Left ventricle myocardium superior (tissue), 1 donor: Measurements from ENCODE around the gene INAFM2. TPM values are rescaled to one million over a fixed set of nuclear protein-coding genes. Genes with fewer than 3 reads are reported as not detected.

Experiments
- ATAC-seq: fragments of 200-7000 bp; cut with Tn5 transposase; one replicate; pipeline ENCODE4 v1.9.1; 2020; ENCODE audit warnings: mild to moderate bottlenecking, moderate library complexity
- DNase-seq: peaks from one replicate; pipeline ENCODE4 v3.0.0-alpha.2; 2020
- intact Hi-C: fragments of 100-400 bp; cut with micrococcal nuclease; formaldehyde crosslinking; loops from one replicate; pipeline ENCODE4 v1.11.0; 2022
- total RNA-seq: library from RNA; stranded (reverse); fragmentation: NEBNext Ultra II Directional; extraction: Animal tissue kit (Norgen Biotek cat#: 25700); gene quantifications from one replicate; pipeline ENCODE4 v1.2.1, GENCODE V29; 2021
- donor health status: DM: no; HTN: yes; CAD: no; lungs with severe emphysema.

The INAFM2 gene
- total RNA-seq, 1 donor from 2014 or later = 55.8 TPM

- intact Hi-C loops = loop anchor here (10.0 kb wide), 1 partner anchor 139 kb away; no protein-coding TSS in a partner anchor
- DNase-seq = no peak
- no peak for ATAC-seq
These were observed 37.9 kb upstream of the INAFM2 start for GRCh38 chr15:40285554-40286011.

DNA sequence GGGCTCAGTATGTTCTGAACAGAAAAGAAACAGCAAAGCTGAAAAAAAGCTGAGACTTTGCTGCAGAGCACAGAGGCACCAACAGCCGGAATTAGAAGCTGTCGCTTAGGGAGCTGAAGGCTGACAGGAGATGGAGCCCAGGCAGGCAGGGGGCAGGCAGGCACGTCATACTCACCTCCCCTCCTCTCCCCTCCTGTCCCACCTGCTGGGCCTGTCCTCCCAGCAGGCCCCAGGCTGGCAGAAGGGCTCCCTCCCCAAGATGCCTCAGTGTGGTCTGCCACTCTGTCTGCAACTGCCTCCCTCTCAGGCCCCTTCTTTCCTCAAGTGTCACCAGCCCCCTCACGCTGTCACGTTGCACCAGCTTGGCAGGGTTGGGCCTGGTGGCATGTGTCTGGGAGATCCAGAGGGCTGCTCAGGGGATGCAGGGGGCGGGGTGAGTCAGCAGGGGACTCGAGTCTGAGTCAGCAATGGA, 37.4 kb upstream of the INAFM2 start:
- DNase-seq (no peak), ATAC-seq (peak; percentile 49)
- intact Hi-C loops = loop anchor here (10.0 kb wide), 1 partner anchor 139 kb away; no protein-coding TSS in a partner anchor

- ATAC-seq = no peak
- no peak for DNase-seq
- intact Hi-C loops = loop anchor here (10.0 kb wide), 1 partner anchor 138 kb away; no protein-coding TSS in a partner anchor
These were observed 36.7 kb upstream of the INAFM2 start for GRCh38 chr15:40286794-40287193.

- DNase-seq (no peak), ATAC-seq (no peak)
- intact Hi-C loops = loop anchor here (10.0 kb wide), 1 partner anchor 137 kb away; no protein-coding TSS in a partner anchor
These were observed 36.0 kb upstream of the INAFM2 start for GRCh38 chr15:40287505-40287904.

- ATAC-seq (no peak), DNase-seq (no peak)
- intact Hi-C loops = loop anchor here (10.0 kb wide), 1 partner anchor 137 kb away; no protein-coding TSS in a partner anchor
These were observed 35.5 kb upstream of the INAFM2 start for GRCh38 chr15:40287968-40288367.

DNA sequence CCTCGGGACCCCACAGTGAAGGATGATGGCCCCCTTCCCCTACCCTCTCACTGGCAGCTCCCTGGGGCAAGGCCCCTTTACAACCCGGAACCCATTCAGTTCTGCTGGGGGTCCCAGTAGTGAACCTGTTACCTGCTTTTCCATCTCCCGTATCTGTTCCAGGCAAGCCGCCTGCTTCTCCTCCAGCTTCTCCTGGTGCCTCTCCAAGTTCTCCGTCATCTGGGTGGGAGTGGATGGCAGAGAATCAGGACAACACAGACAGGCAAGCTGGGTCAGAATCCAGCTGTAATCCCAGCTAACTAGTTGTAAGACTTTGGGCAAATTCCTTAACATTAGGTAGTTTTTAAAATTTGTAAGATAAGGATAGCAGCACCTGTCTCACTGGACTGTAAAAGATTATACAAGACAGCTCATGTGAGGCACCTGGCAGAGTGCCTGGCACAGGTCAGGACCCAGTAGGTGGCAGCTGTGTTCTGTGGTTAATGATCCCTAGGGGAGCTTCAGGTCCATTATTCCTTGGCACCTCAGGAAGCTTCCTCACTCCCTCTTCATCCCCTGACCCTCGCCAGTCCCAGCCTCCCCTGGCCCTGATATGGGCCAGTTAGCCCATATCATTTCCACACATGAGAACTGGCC, 34.2 kb upstream of the INAFM2 start:
- intact Hi-C loops = loop anchor here (10.0 kb wide), 1 partner anchor 136 kb away; no protein-coding TSS in a partner anchor
- DNase-seq = peak; percentile 76

DNA sequence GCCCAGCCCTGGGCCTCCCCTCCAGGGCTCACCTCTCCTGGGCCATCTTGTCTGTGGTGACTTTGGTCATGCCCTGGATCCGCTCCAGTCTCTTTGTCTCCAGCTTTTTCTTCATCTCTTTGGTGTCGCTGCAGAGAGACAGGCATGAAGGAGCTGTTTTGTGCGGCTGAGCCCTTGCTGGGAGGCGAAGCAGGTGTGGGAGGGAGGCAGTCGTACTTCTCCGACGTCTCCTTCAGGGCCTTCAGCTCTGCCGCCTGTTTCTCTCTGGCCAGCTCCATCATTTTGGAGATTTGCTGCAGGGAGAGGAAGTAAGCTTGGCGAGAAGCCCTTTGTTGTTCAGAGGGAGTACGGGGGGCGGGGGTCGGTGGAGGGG, 33.0 kb upstream of the INAFM2 start:
- intact Hi-C loops = no loop called here
- ATAC-seq (no peak), DNase-seq (no peak)

More for the DNA sequence above, 34.2 kb upstream of the INAFM2 start:
- peak; percentile 45 for ATAC-seq

- peak; percentile 68 for DNase-seq
- intact Hi-C loops = no loop called here
- ATAC-seq = peak; percentile 43
These were observed 32.4 kb upstream of the INAFM2 start for GRCh38 chr15:40290918-40291574.

GRCh38 chr15:40292246-40292645, 31.2 kb upstream of the INAFM2 start:
- no peak for DNase-seq
- intact Hi-C loops = no loop called here
- no peak for ATAC-seq

DNA sequence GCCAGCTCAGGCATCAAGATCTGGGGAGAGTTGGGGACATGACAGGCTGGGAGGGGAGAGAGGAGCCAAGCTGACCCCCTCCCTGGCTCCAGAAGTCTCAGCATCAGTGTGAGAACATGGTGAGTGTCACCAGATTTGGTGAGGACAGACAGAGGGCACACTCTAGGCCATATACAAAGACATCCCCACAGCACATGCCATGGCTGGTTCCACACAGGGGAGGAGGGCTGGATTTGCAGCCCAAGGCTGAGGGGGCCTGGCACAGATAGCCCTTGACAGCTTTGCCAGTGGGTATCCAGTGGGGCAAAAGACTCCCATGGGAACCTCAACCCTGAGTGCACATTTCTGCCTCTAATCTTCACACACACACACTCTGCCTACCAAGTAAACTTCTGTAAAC, 30.5 kb upstream of the INAFM2 start:
- ATAC-seq (peak; percentile 7), DNase-seq (no peak)
- intact Hi-C loops = no loop called here

DNA sequence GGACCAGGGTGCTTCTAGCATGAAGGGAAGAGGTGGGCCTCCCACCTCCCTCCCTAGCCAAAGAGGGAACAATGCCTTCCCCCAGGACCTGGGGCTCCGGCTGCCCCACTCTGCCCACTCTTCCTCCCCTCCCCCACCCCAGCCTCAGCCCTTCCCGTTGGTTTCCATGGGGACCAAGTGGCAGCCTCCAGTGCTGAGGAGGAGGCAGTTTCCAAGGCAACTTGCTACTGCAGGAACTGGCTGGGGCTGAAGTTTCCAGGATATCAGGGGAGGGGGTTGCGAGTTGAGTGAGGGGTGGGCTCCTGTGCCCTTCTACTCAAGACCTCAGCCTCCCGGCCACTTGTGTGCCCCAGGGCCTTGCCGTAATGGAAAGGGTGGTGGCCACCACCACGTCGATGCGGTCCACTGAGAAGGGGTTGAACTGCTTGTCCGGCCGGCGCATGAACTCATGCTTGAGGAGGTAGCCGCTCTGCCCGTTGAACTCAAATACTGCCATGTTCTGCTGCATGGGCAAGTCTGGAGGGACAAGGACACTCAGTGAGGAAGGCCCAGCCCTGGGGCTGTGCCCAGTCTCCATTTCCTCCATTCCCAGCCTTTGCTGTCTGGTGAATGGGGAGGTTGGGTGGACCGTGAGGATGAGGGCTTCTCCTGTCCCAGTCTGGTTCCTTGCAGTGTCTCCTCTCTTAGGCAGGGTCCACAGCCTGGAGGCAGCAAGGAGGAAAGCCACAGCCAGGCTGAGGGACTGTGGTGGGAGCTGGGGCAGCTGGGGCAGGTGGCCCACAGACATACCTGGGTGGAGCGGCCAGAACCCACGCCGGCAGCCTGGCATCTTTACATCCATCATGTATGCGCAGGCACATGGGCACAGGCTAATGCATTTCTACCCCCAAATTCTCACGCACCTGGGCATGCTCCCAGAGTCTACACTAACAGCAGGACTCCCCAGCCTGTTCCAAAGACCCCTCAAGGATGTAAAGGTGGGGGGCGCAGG, 29.3 kb upstream of the INAFM2 start:
- ATAC-seq (no peak), DNase-seq (no peak)
- intact Hi-C loops = no loop called here

DNA sequence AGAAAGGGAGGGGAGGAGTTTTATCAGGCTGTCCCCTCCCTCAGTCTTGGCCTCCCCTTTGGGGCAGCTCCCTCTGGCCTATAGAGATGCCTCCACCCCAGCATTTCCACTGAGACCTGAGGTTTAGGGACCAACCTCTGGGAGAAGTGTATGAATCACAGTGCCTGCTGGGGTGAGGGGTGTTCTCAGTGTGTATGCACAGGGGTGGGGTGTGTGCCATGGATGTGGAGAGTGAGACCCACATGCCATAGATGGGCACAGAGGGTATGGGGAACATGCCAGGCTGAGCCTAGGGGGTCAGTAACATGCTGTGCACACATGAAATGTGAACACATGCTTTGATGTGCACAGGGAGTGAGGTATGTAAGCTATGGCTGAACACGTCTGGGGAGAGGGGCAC, 28.2 kb upstream of the INAFM2 start:
- intact Hi-C loops = no loop called here
- DNase-seq (no peak), ATAC-seq (no peak)

DNA sequence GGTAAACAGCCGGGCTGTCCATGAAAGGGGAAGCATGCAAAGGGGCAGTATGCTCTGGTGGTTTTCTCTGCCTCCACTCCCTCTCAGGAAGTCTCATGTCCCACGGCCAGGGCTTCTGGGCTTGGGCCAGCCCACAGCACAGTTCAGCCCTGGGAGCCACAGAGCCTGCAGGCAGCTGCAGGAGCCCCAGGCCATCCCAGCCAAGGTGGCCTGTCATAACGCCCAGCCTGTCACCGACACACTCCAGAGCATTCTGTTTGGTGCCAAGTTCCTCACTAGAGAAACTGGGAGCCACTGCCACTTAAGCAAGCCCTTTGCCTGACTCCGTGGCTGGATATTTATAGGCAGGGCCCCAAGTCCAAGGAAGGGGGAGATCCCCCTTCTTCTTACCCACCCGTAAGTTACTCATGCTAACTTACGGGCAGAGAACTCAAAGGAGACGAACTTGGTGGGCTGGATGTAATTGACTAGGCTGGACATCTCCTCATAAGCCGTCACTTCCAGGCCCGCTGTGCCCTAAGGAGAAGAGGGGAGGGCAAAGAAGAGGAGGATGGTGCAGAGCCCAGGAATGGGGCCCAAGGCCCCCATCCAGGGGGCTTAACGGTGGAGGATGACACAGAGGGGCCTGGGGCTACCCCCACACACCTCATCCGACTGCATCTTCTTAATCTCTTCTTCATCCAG, 27.5 kb upstream of the INAFM2 start:
- peak; percentile 90 for DNase-seq
- intact Hi-C loops = no loop called here

DNA sequence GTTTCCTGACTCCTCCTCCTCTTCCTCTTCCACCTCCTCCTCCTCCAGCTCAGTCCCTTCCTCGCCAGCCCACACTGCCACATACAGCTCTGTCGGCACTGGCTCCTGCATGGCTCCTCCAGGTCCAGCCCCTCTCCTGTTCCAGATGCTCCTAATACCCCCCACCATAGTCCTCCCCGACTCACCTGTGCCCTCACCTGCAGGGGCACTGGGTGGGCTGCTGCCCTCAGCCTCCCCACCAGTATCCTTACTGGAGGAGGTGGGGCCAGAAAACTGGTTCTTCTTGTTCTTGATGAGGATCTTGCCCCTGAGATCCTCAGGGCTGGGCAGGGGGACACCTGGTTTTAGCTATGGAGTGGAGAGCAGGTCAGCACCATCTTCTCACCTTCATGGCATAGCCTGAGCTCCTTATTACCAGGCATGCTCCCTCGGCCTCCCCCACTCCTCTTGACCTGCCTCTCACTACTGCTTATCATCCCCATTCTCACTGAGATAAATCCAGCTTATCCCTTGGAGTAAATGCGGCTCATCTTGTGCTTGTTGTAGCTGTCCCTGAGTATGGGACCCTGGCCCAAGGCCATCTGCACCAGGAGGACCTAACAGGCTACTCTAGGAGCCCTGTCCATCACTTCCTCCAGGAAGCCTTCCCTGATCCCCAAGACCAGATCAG, 26.8 kb upstream of the INAFM2 start:
- intact Hi-C loops = no loop called here
- DNase-seq = no peak
- peak; percentile 4 for ATAC-seq

More for the DNA sequence above, 27.5 kb upstream of the INAFM2 start:
- peak; percentile 94 for ATAC-seq

DNA sequence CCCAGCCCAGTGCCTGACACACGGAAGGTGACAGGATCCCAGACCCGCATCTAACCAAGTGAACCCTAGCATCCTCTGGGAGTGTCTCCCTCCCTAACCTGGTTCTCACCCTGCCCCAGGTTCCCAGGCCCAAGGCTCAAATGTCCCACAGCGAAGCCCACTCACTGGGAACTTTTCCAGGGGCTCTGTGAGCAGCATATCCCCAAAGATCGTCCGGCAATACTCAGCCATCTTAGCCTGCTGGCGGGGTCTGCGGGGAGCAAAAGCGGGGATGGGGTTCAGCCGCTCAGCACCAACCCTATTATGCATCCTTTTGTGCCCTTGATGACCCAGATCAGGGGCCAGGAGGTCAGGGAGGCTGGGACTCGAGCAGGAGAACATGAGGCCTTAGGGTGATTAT, 26.1 kb upstream of the INAFM2 start:
- ATAC-seq (no peak), DNase-seq (no peak)

GRCh38 chr15:40298216-40298935, 25.1 kb upstream of the INAFM2 start:
- ATAC-seq = no peak
- no peak for DNase-seq

More for the DNA sequence above, 26.1 kb upstream of the INAFM2 start:
- intact Hi-C loops = no loop called here

DNA sequence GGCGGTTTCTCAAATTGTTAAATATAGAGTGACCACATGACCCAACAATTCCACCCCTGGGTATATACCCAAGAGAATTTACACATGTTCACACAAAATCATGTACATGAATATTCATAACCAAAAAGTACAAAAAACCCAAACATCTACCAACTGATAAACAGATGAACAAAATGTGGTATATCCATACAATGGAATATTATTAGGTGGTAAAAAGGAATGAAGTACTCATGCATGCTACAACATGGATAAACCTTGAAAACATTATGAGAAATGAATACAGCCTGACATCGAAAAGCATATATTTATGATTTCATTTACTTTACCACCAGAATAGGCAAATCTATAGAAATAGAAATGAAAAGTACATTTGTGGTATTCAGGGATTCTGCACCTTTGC, 23.1 kb upstream of the INAFM2 start:
- intact Hi-C loops = no loop called here
- DNase-seq (no peak), ATAC-seq (no peak)

More at GRCh38 chr15:40298216-40298935, 25.1 kb upstream of the INAFM2 start:
- intact Hi-C loops = no loop called here
